GM18498 (cell line): ENCODE results near the gene SLC22A23.

ENCODE experiments used
- ATAC-seq: cut with Tn5 transposase; IDR thresholded peaks from one replicate; pipeline ENCODE4 v1.9.1; 2021; ENCODE audit warnings: mild to moderate bottlenecking, moderate library complexity; ENCODE audit not compliant: unreplicated experiment

Gene SLC22A23

GRCh38 chr6:3423439-3424184, 33.2 kb downstream of the SLC22A23 start:
- ATAC-seq, result no peak

- ATAC-seq, result no peak
Measured at GRCh38 chr6:3422435-3423070, 34.3 kb downstream of the SLC22A23 start.

DNA sequence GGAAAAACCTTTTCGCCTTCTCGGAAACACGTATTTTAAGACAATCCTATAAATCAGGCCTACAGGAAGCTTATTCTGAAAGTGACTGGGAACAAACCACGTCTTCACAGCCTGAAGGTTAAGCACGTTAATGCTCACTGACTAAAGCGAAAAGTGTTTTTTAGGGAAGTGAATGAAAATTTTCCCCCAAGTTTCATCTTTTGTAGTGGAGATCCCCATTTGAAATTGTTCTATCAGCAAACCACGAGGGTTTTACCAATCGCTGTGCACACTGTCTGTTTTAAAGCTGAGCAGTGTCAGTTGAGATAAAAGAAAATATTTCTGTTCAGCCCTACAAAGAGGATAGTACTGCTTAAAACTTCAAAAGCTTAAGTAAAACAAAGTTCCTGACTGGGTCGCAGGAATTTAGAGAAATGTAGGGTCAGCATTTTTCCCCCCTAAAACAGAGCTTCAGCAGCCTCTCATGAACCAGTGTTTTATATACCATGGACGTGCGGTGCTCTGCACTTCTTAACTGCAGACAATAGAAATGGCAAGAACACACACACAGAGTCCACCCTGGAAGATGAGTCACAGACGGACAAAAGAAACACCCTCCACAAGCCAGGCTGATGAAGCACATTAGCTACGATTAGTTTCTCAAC, 34.9 kb downstream of the SLC22A23 start:
- no peak for ATAC-seq

- ATAC-seq, result no peak
Measured at GRCh38 chr6:3421143-3421542, 35.7 kb downstream of the SLC22A23 start.

GRCh38 chr6:3419624-3420272, 37.1 kb downstream of the SLC22A23 start:
- no peak for ATAC-seq

GRCh38 chr6:3418496-3419060, 38.3 kb downstream of the SLC22A23 start:
- ATAC-seq, result no peak

DNA sequence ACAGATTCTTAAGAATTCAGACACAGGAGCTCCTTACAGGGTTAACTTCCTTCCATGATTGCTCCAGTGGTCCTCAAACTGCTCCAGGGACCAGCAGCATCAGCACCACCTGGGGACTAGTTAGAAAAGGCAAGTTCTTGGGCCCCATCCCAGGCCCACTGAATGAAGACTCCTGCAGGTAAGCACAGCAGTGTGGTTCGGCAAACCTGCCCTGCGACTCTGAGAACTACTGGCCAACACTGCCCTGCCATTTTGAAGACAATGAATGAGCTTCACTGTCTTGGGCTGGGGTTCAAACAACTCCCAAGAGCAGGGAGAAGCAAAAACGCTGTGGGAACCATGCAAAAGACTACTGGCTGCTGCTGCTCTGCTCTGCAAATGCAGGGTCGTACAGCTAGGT, 39.4 kb downstream of the SLC22A23 start:
- ATAC-seq, result no peak

GRCh38 chr6:3415490-3415889, 41.4 kb downstream of the SLC22A23 start:
- ATAC-seq, result no peak

GRCh38 chr6:3415082-3415453, 41.8 kb downstream of the SLC22A23 start:
- no peak for ATAC-seq

GRCh38 chr6:3414327-3415081, 42.3 kb downstream of the SLC22A23 start:
- ATAC-seq, result no peak

- no peak for ATAC-seq
Measured at GRCh38 chr6:3413592-3413991, 43.3 kb downstream of the SLC22A23 start.

- no peak for ATAC-seq
Measured at GRCh38 chr6:3412779-3413500, 43.9 kb downstream of the SLC22A23 start.

- no peak for ATAC-seq
Measured at GRCh38 chr6:3411967-3412778, 44.7 kb downstream of the SLC22A23 start.

- no peak for ATAC-seq
Measured at GRCh38 chr6:3410385-3411360, 46.2 kb downstream of the SLC22A23 start.

GRCh38 chr6:3409699-3410384, 47.0 kb downstream of the SLC22A23 start:
- ATAC-seq, result no peak

DNA sequence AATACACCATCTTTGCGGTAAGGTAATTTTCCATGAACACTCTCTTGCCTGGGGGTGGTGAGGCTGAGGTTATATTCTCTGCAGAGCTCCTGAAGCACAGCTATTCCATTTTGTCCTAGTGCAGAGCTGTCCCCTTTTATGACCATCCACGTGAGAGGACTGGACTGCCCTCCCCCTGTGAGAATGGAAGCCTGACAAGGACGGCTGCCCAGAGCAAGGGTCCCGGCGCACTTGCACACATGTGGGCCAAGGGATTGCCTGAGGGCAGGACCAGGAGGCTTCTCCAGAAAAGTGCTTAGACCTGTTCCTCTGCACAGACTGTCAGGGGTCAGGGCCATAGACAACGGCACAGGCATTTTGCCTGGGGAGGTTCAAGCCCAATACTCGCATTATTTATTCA, 48.2 kb downstream of the SLC22A23 start:
- ATAC-seq, result no peak

DNA sequence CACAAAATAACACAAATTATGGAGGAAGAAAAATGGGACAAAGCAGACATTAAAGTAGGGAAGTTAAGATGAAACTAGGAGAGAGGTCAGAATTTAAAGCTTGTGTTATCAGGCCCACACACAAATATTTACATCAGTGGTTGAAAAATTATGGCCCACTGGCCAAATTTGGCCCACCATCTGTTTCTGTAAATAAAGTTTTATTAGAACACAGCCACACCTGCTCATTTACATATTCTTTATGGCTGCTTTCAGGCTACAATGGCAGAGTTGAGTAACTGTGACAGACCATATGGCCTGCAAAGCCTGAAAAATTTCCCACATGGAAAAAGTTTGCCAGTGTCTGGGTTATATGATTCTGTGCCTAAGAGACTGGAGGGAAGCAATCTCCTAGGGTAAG, 49.0 kb downstream of the SLC22A23 start:
- no peak for ATAC-seq
